ENCODE results near the gene CCNY. TPM values are rescaled to one million over a fixed set of nuclear protein-coding genes. Genes with fewer than 3 reads are reported as not detected.

CCNY gene
- total and polyA plus RNA-seq, 2 of the 13 experiments (the other 11 are each of a cell fraction or from before 2014, with no cell fraction given): 48.2 to 54.7 TPM

GRCh38 chr10:35446439-35446838, 110.1 kb downstream of the CCNY start:
- H4K20me1 ChIP-seq (ENCODE audit: insufficient read depth, low read length): no peaks in the 10 kb centered on the region
- whole genome bisulfite sequencing (ENCODE audit: low lambda C conversion rate): 97% methylated on average over 2 of the region's 2 CpGs
- peaks cover 67% of the 10 kb centered on the region for H3K4me1 ChIP-seq (ENCODE audit: insufficient read depth, low read length)
- in situ Hi-C loops (cut with HindIII; ENCODE audit: extremely low pct_ligation_motif_present, low pct_unique_long_range_greater_than_20kb) (no loop called here), intact Hi-C loops (cut with micrococcal nuclease; ENCODE audit: unreplicated experiment) (loop anchor here (5.0 kb wide), 1 partner anchor 109 kb away; the partner anchor contains the start of gene CCNY)
- H3K4me2 ChIP-seq (ENCODE audit: low read depth, low read length): no peak overlapping the region
- DNase-seq (ENCODE audit: low spot score): no peak
- ChIA-PET CTCF (ENCODE audit: low intra/inter-chr PET ratio, low total read pairs) (no interaction called here), POLR2A (no interaction called here)
- FAIRE-seq: no peak
- H2AFZ ChIP-seq (ENCODE audit: low read length): no peak overlapping the region
- no peaks in the 10 kb centered on the region for H3K36me3 ChIP-seq (replicated peaks in 1 of 2; ENCODE audit: control insufficient read depth in 1 of 2, insufficient read depth in 2 of 2, low read length in 2 of 2)
- no peaks in the 10 kb centered on the region for H3K27me3 ChIP-seq (ENCODE audit: control insufficient read depth in 1 of 2, insufficient read depth in 2 of 2, low read length in 2 of 2)
- no peak overlapping the region for H3K4me3 ChIP-seq (replicated peaks in 1 of 3; ENCODE audit: insufficient read depth in 1 of 3, low read depth in 2 of 3, low read length in 3 of 3)
- no peak overlapping the region for H3K9ac ChIP-seq (ENCODE audit: insufficient read depth, low read depth, low read length)
- ATAC-seq: no peak
- H3K79me2 ChIP-seq (ENCODE audit: insufficient read depth, low read length): peaks cover 72% of the 10 kb centered on the region
- no TSS peak for BruUV-seq (replicated peaks)
- H3K27ac ChIP-seq (ENCODE audit: extremely low read length, insufficient read depth, low read length): no peak overlapping the region
- peaks cover 25% of the 10 kb centered on the region for H3K9me3 ChIP-seq (ENCODE audit: low read length)
- TF ChIP-seq ZBTB3 (CRISPR knock-in tag; IDR thresholded peaks at IDR 0.05; ENCODE audit: borderline replicate concordance, low read depth) (no peak), BATF2 (CRISPR knock-in tag; IDR thresholded peaks at IDR 0.05) (no peak), ZMAT3 (CRISPR knock-in tag; conservative IDR thresholded peaks at IDR 0.05) (no peak), TOPORS (CRISPR knock-in tag; IDR thresholded peaks at IDR 0.05) (no peak), TRIM22 (IDR thresholded peaks at IDR 0.05) (no peak), ZNF333 (CRISPR knock-in tag; IDR thresholded peaks at IDR 0.05; ENCODE audit: borderline replicate concordance) (no peak), NFE2L2 (IDR thresholded peaks at IDR 0.05; ENCODE audit: low read length) (no peak), NR2F2 (IDR thresholded peaks at IDR 0.05; ENCODE audit: borderline replicate concordance, low read depth) (no peak), ZFP91 (CRISPR knock-in tag; IDR thresholded peaks at IDR 0.05; ENCODE audit: borderline replicate concordance) (no peak), ATF2 (CRISPR knock-in tag; IDR thresholded peaks at IDR 0.05) (no peak), POLR2AphosphoS2 (IDR thresholded peaks at IDR 0.05; ENCODE audit: low read depth, low read length) (no peak), CAMTA2 (CRISPR knock-in tag; IDR thresholded peaks at IDR 0.05; ENCODE audit: borderline replicate concordance) (no peak)

All from HepG2 (cell line).